ENCODE data around the gene SMR3B. TPM values are rescaled to one million over a fixed set of nuclear protein-coding genes. Genes with fewer than 3 reads are reported as not detected.

The SMR3B gene
- total and polyA plus RNA-seq, 2 experiments from 2014 or later: not detected

- Histone ChIP-seq H3K9me3 (ENCODE audit: low read depth) (no peaks in the 10 kb centered on the region), H3K27me3 (replicated peaks; ENCODE audit: insufficient read depth) (no peaks in the 10 kb centered on the region), H3K9ac (no peak overlapping the region), H4K20me1 (ENCODE audit: insufficient read depth) (no peaks in the 10 kb centered on the region), H3K4me3 (no peak overlapping the region), H3F3A (ENCODE audit: insufficient read depth) (no peaks in the 10 kb centered on the region), H3K36me3 (ENCODE audit: low read depth) (no peaks in the 10 kb centered on the region), H2AFZ (no peak overlapping the region), H3K4me1 (ENCODE audit: insufficient read depth) (no peaks in the 10 kb centered on the region), H3K79me2 (ENCODE audit: insufficient read depth) (no peaks in the 10 kb centered on the region), H3K9me2 (ENCODE audit: insufficient read depth) (no peaks in the 10 kb centered on the region), H3K27ac (no peak overlapping the region), H3K4me2 (ENCODE audit: unreplicated experiment) (no peak overlapping the region)
- no peak for DNase-seq
- TF ChIP-seq EZH2phosphoT487 (IDR thresholded peaks at IDR 0.05; ENCODE audit: insufficient read depth, low read depth) (no peak), EZH2 (IDR thresholded peaks at IDR 0.05; ENCODE audit: insufficient read depth, poor library complexity, severe bottlenecking) (no peak)
- 11 to 18% methylated on average over 1 of the region's 1 CpG for WGBS, 2 experiments (ENCODE audit: low coverage in 1 of 2, low lambda C conversion rate in 2 of 2, missing lambda C conversion rate in 2 of 2)
- in situ Hi-C loops (cut with MboI): no loop called here
Measured at GRCh38 chr4:70356185-70356584, 26.7 kb upstream of the SMR3B start.

- Histone ChIP-seq H3K79me2 (ENCODE audit: insufficient read depth) (no peaks in the 10 kb centered on the region), H3K27ac (no peak overlapping the region), H3K9me2 (ENCODE audit: insufficient read depth) (no peaks in the 10 kb centered on the region), H3K9me3 (ENCODE audit: low read depth) (no peaks in the 10 kb centered on the region), H3F3A (ENCODE audit: insufficient read depth) (no peaks in the 10 kb centered on the region), H3K9ac (no peak overlapping the region), H3K4me3 (no peak overlapping the region), H3K27me3 (replicated peaks; ENCODE audit: insufficient read depth) (no peaks in the 10 kb centered on the region), H4K20me1 (ENCODE audit: insufficient read depth) (no peaks in the 10 kb centered on the region), H3K36me3 (ENCODE audit: low read depth) (no peaks in the 10 kb centered on the region), H3K4me1 (ENCODE audit: insufficient read depth) (no peaks in the 10 kb centered on the region), H3K4me2 (ENCODE audit: unreplicated experiment) (no peak overlapping the region), H2AFZ (no peak overlapping the region)
- in situ Hi-C loops (cut with MboI): no loop called here
- 7 to 13% methylated on average over 3 of the region's 3 CpGs for WGBS, 2 experiments (ENCODE audit: low coverage in 1 of 2, low lambda C conversion rate in 2 of 2, missing lambda C conversion rate in 2 of 2)
- TF ChIP-seq EZH2 (IDR thresholded peaks at IDR 0.05; ENCODE audit: insufficient read depth, poor library complexity, severe bottlenecking) (no peak), EZH2phosphoT487 (IDR thresholded peaks at IDR 0.05; ENCODE audit: insufficient read depth, low read depth) (no peak)
- no peak for DNase-seq
Measured at GRCh38 chr4:70359115-70359661, 23.7 kb upstream of the SMR3B start.

- Histone ChIP-seq H3K4me1 (ENCODE audit: insufficient read depth) (no peaks in the 10 kb centered on the region), H3K79me2 (ENCODE audit: insufficient read depth) (no peaks in the 10 kb centered on the region), H3K9me2 (ENCODE audit: insufficient read depth) (no peaks in the 10 kb centered on the region), H4K20me1 (ENCODE audit: insufficient read depth) (no peaks in the 10 kb centered on the region), H2AFZ (no peak within 1 kb of the TSS), H3F3A (ENCODE audit: insufficient read depth) (no peaks in the 10 kb centered on the region), H3K36me3 (ENCODE audit: low read depth) (no peaks in the 10 kb centered on the region), H3K27me3 (replicated peaks; ENCODE audit: insufficient read depth) (no peaks in the 10 kb centered on the region), H3K4me3 (no peak within 1 kb of the TSS), H3K4me2 (ENCODE audit: unreplicated experiment) (no peak within 1 kb of the TSS), H3K9ac (no peak within 1 kb of the TSS), H3K9me3 (ENCODE audit: low read depth) (no peaks in the 10 kb centered on the region), H3K27ac (no peak within 1 kb of the TSS)
- DNase-seq: no peak
- TF ChIP-seq EZH2 (IDR thresholded peaks at IDR 0.05; ENCODE audit: insufficient read depth, poor library complexity, severe bottlenecking) (no peak), EZH2phosphoT487 (IDR thresholded peaks at IDR 0.05; ENCODE audit: insufficient read depth, low read depth) (no peak)
- WGBS, 2 experiments (ENCODE audit: low coverage in 1 of 2, low lambda C conversion rate in 2 of 2, missing lambda C conversion rate in 2 of 2): 14 to 18% methylated on average over 3 of the region's 3 CpGs
- in situ Hi-C loops (cut with MboI): no loop called here
Measured at GRCh38 chr4:70360460-70360859, 22.5 kb upstream of the SMR3B start, which contains the start of gene SMR3A. SMR3A (plus strand) TSS chr4:70360760; CDS start chr4:70362116, 1,356 bp downstream.

- H3K79me2 ChIP-seq (ENCODE audit: insufficient read depth): no peaks in the 10 kb centered on the region
- H3K9me2 ChIP-seq (ENCODE audit: insufficient read depth): no peaks in the 10 kb centered on the region
- H4K20me1 ChIP-seq (ENCODE audit: insufficient read depth): no peaks in the 10 kb centered on the region
- H3K4me2 ChIP-seq (ENCODE audit: unreplicated experiment): no peak overlapping the region
- no peak overlapping the region for H2AFZ ChIP-seq
- no peaks in the 10 kb centered on the region for H3F3A ChIP-seq (ENCODE audit: insufficient read depth)
- H3K9me3 ChIP-seq (ENCODE audit: low read depth): no peaks in the 10 kb centered on the region
- TF ChIP-seq EZH2phosphoT487 (IDR thresholded peaks at IDR 0.05; ENCODE audit: insufficient read depth, low read depth) (no peak), EZH2 (IDR thresholded peaks at IDR 0.05; ENCODE audit: insufficient read depth, poor library complexity, severe bottlenecking) (no peak)
- no peaks in the 10 kb centered on the region for H3K36me3 ChIP-seq (ENCODE audit: low read depth)
- in situ Hi-C loops (cut with MboI): no loop called here
- DNase-seq: no peak
- H3K27me3 ChIP-seq (replicated peaks; ENCODE audit: insufficient read depth): no peaks in the 10 kb centered on the region
- 33 to 45% methylated on average over 5 of the region's 5 CpGs for WGBS, 2 experiments (ENCODE audit: low coverage in 1 of 2, low lambda C conversion rate in 2 of 2, missing lambda C conversion rate in 2 of 2)
- H3K4me3 ChIP-seq: no peak overlapping the region
- no peak overlapping the region for H3K27ac ChIP-seq
- H3K4me1 ChIP-seq (ENCODE audit: insufficient read depth): no peaks in the 10 kb centered on the region
- no peak overlapping the region for H3K9ac ChIP-seq
Measured at GRCh38 chr4:70364002-70364401, 18.9 kb upstream of the SMR3B start.

- H3K4me2 ChIP-seq (ENCODE audit: unreplicated experiment): no peak overlapping the region
- H3K79me2 ChIP-seq (ENCODE audit: insufficient read depth): no peaks in the 10 kb centered on the region
- no peaks in the 10 kb centered on the region for H3K9me2 ChIP-seq (ENCODE audit: insufficient read depth)
- H3K9me3 ChIP-seq (ENCODE audit: low read depth): no peaks in the 10 kb centered on the region
- no peak for DNase-seq
- H3K36me3 ChIP-seq (ENCODE audit: low read depth): no peaks in the 10 kb centered on the region
- no peak overlapping the region for H3K4me3 ChIP-seq
- H3K9ac ChIP-seq: no peak overlapping the region
- no peaks in the 10 kb centered on the region for H3K27me3 ChIP-seq (replicated peaks; ENCODE audit: insufficient read depth)
- TF ChIP-seq EZH2phosphoT487 (IDR thresholded peaks at IDR 0.05; ENCODE audit: insufficient read depth, low read depth) (no peak), EZH2 (IDR thresholded peaks at IDR 0.05; ENCODE audit: insufficient read depth, poor library complexity, severe bottlenecking) (no peak)
- in situ Hi-C loops (cut with MboI): no loop called here
- H3F3A ChIP-seq (ENCODE audit: insufficient read depth): no peaks in the 10 kb centered on the region
- no peak overlapping the region for H2AFZ ChIP-seq
- H4K20me1 ChIP-seq (ENCODE audit: insufficient read depth): no peaks in the 10 kb centered on the region
- WGBS, 2 experiments (ENCODE audit: low coverage in 1 of 2, low lambda C conversion rate in 2 of 2, missing lambda C conversion rate in 2 of 2): 1 to 4% methylated on average over 2 of the region's 2 CpGs
- no peak overlapping the region for H3K27ac ChIP-seq
- no peaks in the 10 kb centered on the region for H3K4me1 ChIP-seq (ENCODE audit: insufficient read depth)
Measured at GRCh38 chr4:70365479-70365878, 17.5 kb upstream of the SMR3B start.

All from GM23248 (cell line).